ENCODE data around the gene SYTL3. TPM values are rescaled to one million over a fixed set of nuclear protein-coding genes. Genes with fewer than 3 reads are reported as not detected.

Gene SYTL3
- total RNA-seq, 2 donors from 2014 or later: 9.9 to 12.1 TPM

GRCh38 chr6:158707120-158707820, 57.4 kb downstream of the SYTL3 start:
- TF ChIP-seq CTCF (IDR thresholded peaks at IDR 0.05): no peak
- no peak for TF ChIP-seq POLR2A (IDR thresholded peaks at IDR 0.05)
- peak; percentile 57 for TF ChIP-seq POLR2AphosphoS5 (IDR thresholded peaks at IDR 0.05)
- Histone ChIP-seq H3K27ac (peak overlapping the region; percentile 73 to 76), H3K27me3 (replicated peaks; ENCODE audit: insufficient read depth) (no peaks in the 10 kb centered on the region), H3K4me1 (replicated peaks) (peaks cover 16% of the 10 kb centered on the region), H3K36me3 (no peaks in the 10 kb centered on the region), H3K4me3 (no peak overlapping the region), H3K9me3 (no peaks in the 10 kb centered on the region)
- no peak for DNase-seq (ENCODE audit: low spot score)
- 31% methylated on average over 9 of the region's 9 CpGs for WGBS
- intact Hi-C loops (cut with DNase I): loop anchor here (5.0 to 10.0 kb wide), 3 partner anchors 55 to 398 kb away; no protein-coding TSS in a partner anchor

GRCh38 chr6:158707821-158708195, 58.0 kb downstream of the SYTL3 start:
- TF ChIP-seq POLR2AphosphoS5 (IDR thresholded peaks at IDR 0.05) (peak; percentile 62), POLR2A (IDR thresholded peaks at IDR 0.05) (peak; percentile 11), CTCF (IDR thresholded peaks at IDR 0.05) (peak in 2 of 4 experiments; percentile 43 to 44)
- WGBS: 22% methylated on average over 10 of the region's 10 CpGs
- Histone ChIP-seq H3K27me3 (replicated peaks; ENCODE audit: insufficient read depth) (no peaks in the 10 kb centered on the region), H3K4me1 (replicated peaks) (peaks cover 16% of the 10 kb centered on the region), H3K9me3 (no peaks in the 10 kb centered on the region), H3K27ac (peak overlapping the region; percentile 73 to 76), H3K36me3 (no peaks in the 10 kb centered on the region), H3K4me3 (no peak overlapping the region)
- intact Hi-C loops (cut with DNase I): loop anchor here (2.0 to 10.0 kb wide), 4 partner anchors 54 to 397 kb away; no protein-coding TSS in a partner anchor
- DNase-seq (ENCODE audit: low spot score): peak; percentile 78

- TF ChIP-seq CTCF (IDR thresholded peaks at IDR 0.05) (no peak), POLR2AphosphoS5 (IDR thresholded peaks at IDR 0.05) (peak; percentile 15), POLR2A (IDR thresholded peaks at IDR 0.05) (no peak)
- no peak overlapping the region for H3K4me3 ChIP-seq
- intact Hi-C loops (cut with DNase I): loop anchor here (2.0 to 10.0 kb wide), 4 partner anchors 54 to 397 kb away; no protein-coding TSS in a partner anchor
- no peaks in the 10 kb centered on the region for H3K27me3 ChIP-seq (replicated peaks; ENCODE audit: insufficient read depth)
- no peaks in the 10 kb centered on the region for H3K9me3 ChIP-seq
- 45% methylated on average over 14 of the region's 14 CpGs for WGBS
- H3K36me3 ChIP-seq: no peaks in the 10 kb centered on the region
- H3K4me1 ChIP-seq (replicated peaks): peaks cover 16% of the 10 kb centered on the region
- H3K27ac ChIP-seq: peak overlapping the region; percentile 73 to 76
- DNase-seq (ENCODE audit: low spot score): no peak
Observed at GRCh38 chr6:158708239-158708638, 58.4 kb downstream of the SYTL3 start.

GRCh38 chr6:158709809-158710208, 60.0 kb downstream of the SYTL3 start:
- intact Hi-C loops (cut with DNase I): loop anchor here (2.0 to 10.0 kb wide), 4 partner anchors 52 to 395 kb away; no protein-coding TSS in a partner anchor
- no peak overlapping the region for H3K27ac ChIP-seq
- H3K36me3 ChIP-seq: no peaks in the 10 kb centered on the region
- no peaks in the 10 kb centered on the region for H3K9me3 ChIP-seq
- H3K4me3 ChIP-seq: no peak overlapping the region
- TF ChIP-seq CTCF (IDR thresholded peaks at IDR 0.05): no peak
- TF ChIP-seq POLR2AphosphoS5 (IDR thresholded peaks at IDR 0.05): no peak
- TF ChIP-seq POLR2A (IDR thresholded peaks at IDR 0.05): no peak
- WGBS: 95% methylated on average over 4 of the region's 4 CpGs
- no peaks in the 10 kb centered on the region for H3K27me3 ChIP-seq (replicated peaks; ENCODE audit: insufficient read depth)
- peaks cover 16% of the 10 kb centered on the region for H3K4me1 ChIP-seq (replicated peaks)
- DNase-seq (ENCODE audit: low spot score): no peak

- Histone ChIP-seq H3K27me3 (replicated peaks; ENCODE audit: insufficient read depth) (no peaks in the 10 kb centered on the region), H3K9me3 (no peaks in the 10 kb centered on the region), H3K27ac (no peak overlapping the region), H3K4me1 (replicated peaks) (peaks cover 16% of the 10 kb centered on the region), H3K4me3 (no peak overlapping the region), H3K36me3 (no peaks in the 10 kb centered on the region)
- intact Hi-C loops (cut with DNase I): no loop called here
- 74% methylated on average over 10 of the region's 10 CpGs for WGBS
- DNase-seq (ENCODE audit: low spot score): no peak
- TF ChIP-seq POLR2A (IDR thresholded peaks at IDR 0.05) (no peak), CTCF (IDR thresholded peaks at IDR 0.05) (no peak), POLR2AphosphoS5 (IDR thresholded peaks at IDR 0.05) (no peak)
Observed at GRCh38 chr6:158711264-158711663, 61.4 kb downstream of the SYTL3 start.

Data from prostate gland (tissue), 2 donors.